Limb (tissue), 2 donors: Measurements from ENCODE around the gene CLIC5.

ENCODE experiments used
- DNase-seq, 2 donors: peaks; one replicate each; pipeline ENCODE4 v3.0.0-alpha.2; 2016; ENCODE audit errors: extremely low spot score in 2 of 2

The CLIC5 gene

GRCh38 chr6:45998524-45998923, 17.1 kb downstream of the CLIC5 start:
- no peak for DNase-seq

GRCh38 chr6:45997875-45998506, 17.7 kb downstream of the CLIC5 start:
- no peak for DNase-seq

- no peak for DNase-seq
These were observed 24.5 kb downstream of the CLIC5 start for GRCh38 chr6:45991189-45991588.

- DNase-seq: no peak
These were observed 25.5 kb downstream of the CLIC5 start for GRCh38 chr6:45990162-45990561.

GRCh38 chr6:45988635-45989034, 27.0 kb downstream of the CLIC5 start:
- no peak for DNase-seq

GRCh38 chr6:45987856-45988255, 27.8 kb downstream of the CLIC5 start:
- DNase-seq: no peak

- DNase-seq: no peak
These were observed 28.9 kb downstream of the CLIC5 start for GRCh38 chr6:45986746-45987274.

GRCh38 chr6:45984788-45985425, 30.8 kb downstream of the CLIC5 start:
- DNase-seq: no peak

- DNase-seq: no peak
These were observed 31.3 kb downstream of the CLIC5 start for GRCh38 chr6:45984347-45984746.

GRCh38 chr6:45983062-45983461, 32.6 kb downstream of the CLIC5 start:
- no peak for DNase-seq

- DNase-seq: no peak
These were observed 33.2 kb downstream of the CLIC5 start for GRCh38 chr6:45982280-45983036.

- no peak for DNase-seq
These were observed 34.6 kb downstream of the CLIC5 start for GRCh38 chr6:45981046-45981445.

- no peak for DNase-seq
These were observed 36.3 kb downstream of the CLIC5 start for GRCh38 chr6:45979311-45979710.

- no peak for DNase-seq
These were observed 41.1 kb downstream of the CLIC5 start for GRCh38 chr6:45974596-45974995.

- no peak for DNase-seq
These were observed 42.7 kb downstream of the CLIC5 start for GRCh38 chr6:45972795-45973503.

GRCh38 chr6:45971287-45971686, 44.4 kb downstream of the CLIC5 start:
- DNase-seq: no peak

GRCh38 chr6:45970326-45970725, 45.3 kb downstream of the CLIC5 start:
- no peak for DNase-seq

GRCh38 chr6:45969883-45970282, 45.8 kb downstream of the CLIC5 start:
- no peak for DNase-seq

GRCh38 chr6:45969026-45969425, 46.6 kb downstream of the CLIC5 start:
- DNase-seq: no peak

- no peak for DNase-seq
These were observed 48.3 kb downstream of the CLIC5 start for GRCh38 chr6:45967363-45967762.

GRCh38 chr6:45966797-45967196, 48.9 kb downstream of the CLIC5 start:
- DNase-seq: no peak

- DNase-seq: no peak
These were observed 49.3 kb downstream of the CLIC5 start for GRCh38 chr6:45966340-45966739.
